Hepatocyte (in vitro differentiated cells): ENCODE measurements around the gene OR2B6. TPM values are rescaled to one million over a fixed set of nuclear protein-coding genes. Genes with fewer than 3 reads are reported as not detected.
"Not testable (repeated sequence)": the region's sequence is repeated elsewhere in the genome, so short reads cannot be mapped to it uniquely, and the experiment has no call there.

ENCODE experiments used
- DNase-seq: peaks from one replicate; pipeline ENCODE4 v3.0.0-alpha.2; 2016; ENCODE audit warnings: low spot score
- H2AFZ ChIP-seq: fragments of 200-600 bp; sonication (generic); 2 replicates; pipeline ENCODE4 v1.6.0; 2016; ENCODE audit warnings: antibody characterized with exemption, mild to moderate bottlenecking
- H3K27ac ChIP-seq: fragments of 200-600 bp; sonication (generic); 2 replicates; pipeline ENCODE4 v1.5.1; 2016; ENCODE audit warnings: mild to moderate bottlenecking
- H3K27me3 ChIP-seq: fragments of 200-600 bp; sonication (generic); 2 replicates; pipeline ENCODE4 v1.6.1; 2016
- H3K36me3 ChIP-seq: fragments of 200-600 bp; sonication (generic); replicated peaks from 2 replicates; pipeline ENCODE4 v1.5.1; 2016; ENCODE audit warnings: low read depth; ENCODE audit not compliant: insufficient read depth
- H3K4me1 ChIP-seq: fragments of 200-600 bp; sonication (generic); 2 replicates; pipeline ENCODE4 v1.5.1; 2016; ENCODE audit warnings: mild to moderate bottlenecking, moderate library complexity; ENCODE audit not compliant: insufficient read depth
- H3K4me2 ChIP-seq: fragments of 200-600 bp; sonication (generic); 2 replicates; pipeline ENCODE4 v1.6.0; 2016
- H3K4me3 ChIP-seq: fragments of 200-600 bp; sonication (generic); 2 replicates; pipeline ENCODE4 v1.5.1; 2016; ENCODE audit warnings: mild to moderate bottlenecking
- H3K79me2 ChIP-seq: fragments of 200-600 bp; sonication (generic); 2 replicates; pipeline ENCODE4 v1.6.0; 2017; ENCODE audit warnings: mild to moderate bottlenecking
- H3K9me2 ChIP-seq: fragments of 200-600 bp; sonication (generic); replicated peaks from 2 replicates; pipeline ENCODE4 v1.6.0; 2017; ENCODE audit warnings: mild to moderate bottlenecking; ENCODE audit not compliant: insufficient read depth
- H3K9me3 ChIP-seq: fragments of 200-600 bp; sonication (generic); 2 replicates; pipeline ENCODE4 v1.5.1; 2016; ENCODE audit warnings: low read depth, mild to moderate bottlenecking
- H4K20me1 ChIP-seq: fragments of 200-600 bp; sonication (generic); 2 replicates; pipeline ENCODE4 v1.6.0; 2016; ENCODE audit warnings: mild to moderate bottlenecking; ENCODE audit not compliant: insufficient read depth, poor library complexity, severe bottlenecking
- EZH2 ChIP-seq: fragments of 200-600 bp; sonication (generic); IDR thresholded peaks from 2 replicates; pipeline ENCODE4 v1.6.1; 2016; ENCODE audit warnings: antibody characterized with exemption, mild to moderate bottlenecking, borderline replicate concordance
- EZH2phosphoT487 ChIP-seq: fragments of 200-600 bp; sonication (generic); IDR thresholded peaks from one replicate; pipeline ENCODE4 v1.6.1; 2018; ENCODE audit warnings: antibody characterized with exemption, mild to moderate bottlenecking, low read depth, moderate library complexity; ENCODE audit not compliant: unreplicated experiment, severe bottlenecking
- WGBS: methylation state at CpG from one replicate; pipeline ENCODE4 v1.1.6; 2016; ENCODE audit warnings: low lambda C conversion rate; ENCODE audit errors: missing lambda C conversion rate; 5-methylcytosine and 5-hydroxymethylcytosine counted together
- polyA plus RNA-seq: library from polyadenylated mRNA; unstranded; fragments of >200 nt; fragmentation: Nextera tagmentation; extraction: Ambion mirVana; gene quantifications from 2 replicates; pipeline ENCODE4 v1.2.1, GENCODE V29; 2016
- total RNA-seq: library from RNA; depleted of rRNA; stranded (reverse); fragments of >200 nt; gene quantifications from 2 replicates; pipeline ENCODE4 v1.2.3, GENCODE V29; 2014
- TF ChIP-seq, protein P1 (sequence below): fragments of 200-600 bp; sonication (generic); IDR thresholded peaks from 2 replicates; pipeline ENCODE4 v1.5.1; 2016; ENCODE audit warnings: antibody characterized with exemption, mild to moderate bottlenecking; ENCODE audit not compliant: poor library complexity

The OR2B6 gene
- total and polyA plus RNA-seq, 2 experiments from 2014 or later: not detected

DNA sequence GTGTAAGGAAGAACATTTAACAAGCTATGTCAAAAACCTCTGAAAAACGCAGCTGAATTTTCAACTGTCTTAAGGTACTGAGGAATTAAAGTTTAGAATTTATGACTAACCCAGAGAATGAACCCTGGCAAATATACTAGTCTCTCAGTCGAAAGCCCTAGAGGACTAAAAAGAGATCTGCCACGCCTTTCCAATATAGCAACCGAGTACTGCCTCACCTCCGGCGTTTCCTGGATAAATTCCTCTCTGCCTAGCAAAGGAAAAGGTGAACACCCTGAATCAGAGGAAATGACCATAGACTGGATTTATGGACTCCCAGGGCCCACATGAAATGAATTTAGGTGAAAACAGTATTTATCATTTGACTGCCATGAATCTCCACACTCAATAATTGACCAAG, 32.9 kb upstream of the OR2B6 start:
- Histone ChIP-seq H3K36me3 (no peaks in the 10 kb centered on the region), H3K4me3 (no peak overlapping the region), H3K4me1 (no peaks in the 10 kb centered on the region), H3K4me2 (no peak overlapping the region), H4K20me1 (no peaks in the 10 kb centered on the region), H3K9me3 (no peaks in the 10 kb centered on the region), H3K9me2 (no peaks in the 10 kb centered on the region), H3K79me2 (no peaks in the 10 kb centered on the region), H2AFZ (no peak overlapping the region), H3K27ac (no peak overlapping the region), H3K27me3 (no peaks in the 10 kb centered on the region)
- TF ChIP-seq EZH2phosphoT487 (no peak), EZH2 (no peak)
- TF ChIP-seq, protein P1, sequence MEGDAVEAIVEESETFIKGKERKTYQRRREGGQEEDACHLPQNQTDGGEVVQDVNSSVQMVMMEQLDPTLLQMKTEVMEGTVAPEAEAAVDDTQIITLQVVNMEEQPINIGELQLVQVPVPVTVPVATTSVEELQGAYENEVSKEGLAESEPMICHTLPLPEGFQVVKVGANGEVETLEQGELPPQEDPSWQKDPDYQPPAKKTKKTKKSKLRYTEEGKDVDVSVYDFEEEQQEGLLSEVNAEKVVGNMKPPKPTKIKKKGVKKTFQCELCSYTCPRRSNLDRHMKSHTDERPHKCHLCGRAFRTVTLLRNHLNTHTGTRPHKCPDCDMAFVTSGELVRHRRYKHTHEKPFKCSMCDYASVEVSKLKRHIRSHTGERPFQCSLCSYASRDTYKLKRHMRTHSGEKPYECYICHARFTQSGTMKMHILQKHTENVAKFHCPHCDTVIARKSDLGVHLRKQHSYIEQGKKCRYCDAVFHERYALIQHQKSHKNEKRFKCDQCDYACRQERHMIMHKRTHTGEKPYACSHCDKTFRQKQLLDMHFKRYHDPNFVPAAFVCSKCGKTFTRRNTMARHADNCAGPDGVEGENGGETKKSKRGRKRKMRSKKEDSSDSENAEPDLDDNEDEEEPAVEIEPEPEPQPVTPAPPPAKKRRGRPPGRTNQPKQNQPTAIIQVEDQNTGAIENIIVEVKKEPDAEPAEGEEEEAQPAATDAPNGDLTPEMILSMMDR: no peak
- DNase-seq: no peak
- 82% methylated on average over 6 of the region's 6 CpGs for WGBS

DNA sequence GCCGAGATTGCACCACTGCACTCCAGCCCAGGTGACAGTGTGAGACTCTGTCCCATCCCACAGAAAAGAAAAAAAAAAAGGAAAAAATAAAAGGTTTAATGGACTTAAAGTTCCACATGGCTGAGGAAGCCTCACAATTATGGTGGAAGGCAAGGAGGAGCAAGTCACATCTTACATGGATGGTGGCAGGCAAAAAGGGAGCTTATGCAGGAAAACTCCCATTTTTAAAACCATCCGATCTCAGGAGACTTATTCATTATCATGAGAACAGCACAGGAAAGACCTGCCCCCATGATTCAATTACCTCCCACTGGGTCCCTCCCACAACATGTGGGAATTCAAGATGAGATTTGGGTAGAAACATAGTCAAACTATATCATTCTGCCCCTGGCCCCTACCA, 29.0 kb upstream of the OR2B6 start:
- H3K4me3 ChIP-seq, H3K36me3 ChIP-seq, H3K4me2 ChIP-seq, DNase-seq, H3K9me2 ChIP-seq, H3K79me2 ChIP-seq, H3K27ac ChIP-seq, H4K20me1 ChIP-seq, H3K4me1 ChIP-seq, H3K27me3 ChIP-seq, H2AFZ ChIP-seq, H3K9me3 ChIP-seq: not testable (repeated sequence)
- 97% methylated on average over 2 of the region's 2 CpGs for WGBS

DNA sequence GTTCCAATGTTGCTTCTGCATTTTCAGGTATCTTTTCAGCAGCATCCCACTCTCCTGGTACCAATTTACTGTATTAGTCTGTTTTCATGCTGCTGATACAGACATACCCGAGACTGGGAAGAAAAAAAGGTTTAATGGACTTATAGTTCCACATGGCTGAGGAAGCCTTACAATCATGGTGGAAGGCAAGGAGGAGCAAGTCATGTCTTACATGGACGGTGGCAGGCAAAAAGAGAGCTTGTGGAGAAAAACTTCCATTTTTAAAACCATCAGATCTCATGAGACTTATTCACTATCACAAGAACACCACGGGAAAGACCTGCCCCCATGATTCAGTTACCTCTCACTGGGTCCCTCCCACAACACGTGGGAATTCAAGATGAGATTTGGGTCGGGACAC, 27.1 kb upstream of the OR2B6 start:
- H3K4me3 ChIP-seq, H3K9me2 ChIP-seq, H3K79me2 ChIP-seq, H3K27ac ChIP-seq, H3K27me3 ChIP-seq, H3K4me2 ChIP-seq, H4K20me1 ChIP-seq, H2AFZ ChIP-seq, H3K4me1 ChIP-seq, H3K9me3 ChIP-seq, H3K36me3 ChIP-seq, DNase-seq: not testable (repeated sequence)
- 71% methylated on average over 5 of the region's 5 CpGs for WGBS

DNA sequence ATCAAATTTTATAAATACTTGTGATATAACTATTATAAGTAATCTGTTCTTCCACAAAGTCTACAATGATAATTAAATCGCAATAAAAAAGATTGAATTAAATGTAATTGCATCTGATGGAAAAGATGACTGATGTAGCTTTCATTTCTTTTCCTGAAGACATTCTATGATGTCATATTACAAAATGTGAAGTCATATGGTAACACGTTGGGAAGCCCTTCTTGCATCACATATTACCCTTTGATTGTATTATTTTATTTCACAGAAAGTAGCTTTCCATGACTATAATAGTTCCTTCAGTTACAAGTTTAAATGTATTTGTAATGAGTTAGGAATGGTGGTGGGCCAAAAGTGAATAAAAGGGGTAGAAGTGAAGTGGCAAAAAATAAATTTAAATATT, 25.8 kb upstream of the OR2B6 start:
- no peaks in the 10 kb centered on the region for H3K36me3 ChIP-seq
- no peak overlapping the region for H3K4me3 ChIP-seq
- WGBS: 88% methylated on average over 2 of the region's 2 CpGs
- no peaks in the 10 kb centered on the region for H3K9me2 ChIP-seq
- no peaks in the 10 kb centered on the region for H3K27me3 ChIP-seq
- no peaks in the 10 kb centered on the region for H4K20me1 ChIP-seq
- no peaks in the 10 kb centered on the region for H3K4me1 ChIP-seq
- no peak for DNase-seq
- no peaks in the 10 kb centered on the region for H3K9me3 ChIP-seq
- no peak overlapping the region for H2AFZ ChIP-seq
- H3K27ac ChIP-seq: no peak overlapping the region
- no peak for TF ChIP-seq EZH2
- TF ChIP-seq, protein P1: no peak
- TF ChIP-seq EZH2phosphoT487: no peak
- H3K4me2 ChIP-seq: no peak overlapping the region
- H3K79me2 ChIP-seq: no peaks in the 10 kb centered on the region

DNA sequence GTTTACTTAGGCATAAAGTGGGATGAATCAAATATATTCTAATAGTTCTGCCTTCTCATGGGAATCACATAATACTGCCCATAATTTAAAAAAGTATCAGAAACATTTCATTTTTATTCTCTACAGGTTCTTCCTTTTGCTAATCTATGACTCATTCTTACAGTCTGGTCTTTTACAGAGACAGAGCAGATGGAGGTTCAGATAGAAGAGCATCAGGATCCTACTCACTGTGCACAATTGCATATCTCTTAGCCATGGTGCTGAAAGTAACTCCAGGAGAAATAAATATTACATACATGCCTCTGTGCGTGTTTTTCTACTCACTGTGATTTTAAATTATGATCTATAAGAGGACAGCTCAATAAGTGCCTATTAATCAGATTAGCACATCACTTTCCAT, 16.3 kb upstream of the OR2B6 start:
- Histone ChIP-seq H3K4me3 (no peak overlapping the region), H3K36me3 (no peaks in the 10 kb centered on the region), H3K27ac (no peak overlapping the region), H3K27me3 (no peaks in the 10 kb centered on the region), H3K9me2 (no peaks in the 10 kb centered on the region), H3K9me3 (no peaks in the 10 kb centered on the region), H3K4me1 (no peaks in the 10 kb centered on the region), H3K4me2 (no peak overlapping the region), H2AFZ (no peak overlapping the region), H4K20me1 (no peaks in the 10 kb centered on the region), H3K79me2 (no peaks in the 10 kb centered on the region)
- WGBS: 70% methylated on average over 1 of the region's 1 CpG
- TF ChIP-seq EZH2phosphoT487: no peak
- no peak for DNase-seq

DNA sequence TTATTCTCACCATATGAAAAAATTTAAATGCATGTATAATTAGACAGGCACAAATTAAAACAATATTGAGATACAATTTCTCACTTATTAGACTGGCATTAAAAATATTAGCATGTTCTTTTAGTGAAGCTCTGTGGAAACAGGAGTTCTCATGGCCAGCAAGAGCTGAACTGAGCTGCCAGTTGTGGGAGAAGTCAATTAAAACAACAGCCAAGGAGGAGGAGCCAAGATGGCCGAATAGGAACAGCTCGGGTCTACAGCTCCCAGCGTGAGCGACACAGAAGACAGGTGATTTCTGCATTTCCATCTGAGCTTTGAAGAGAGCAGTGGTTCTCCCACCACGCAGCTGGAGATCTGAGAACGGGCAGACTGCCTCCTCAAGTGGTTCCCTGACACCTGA, 14.0 kb upstream of the OR2B6 start:
- not testable (repeated sequence) for H3K4me1 ChIP-seq, H3K27me3 ChIP-seq, H3K9me2 ChIP-seq, H3K4me2 ChIP-seq, H3K36me3 ChIP-seq, H3K9me3 ChIP-seq, H3K79me2 ChIP-seq, H2AFZ ChIP-seq, H3K4me3 ChIP-seq, H4K20me1 ChIP-seq, H3K27ac ChIP-seq, DNase-seq
- 55% methylated on average over 6 of the region's 6 CpGs for WGBS
